OCI-LY1 (cell line): ENCODE results near the gene AAR2.

ENCODE experiments used
- H2AFZ ChIP-seq: fragments of 200-600 bp; sonication (generic), shearing (Covaris generic); 2 replicates; pipeline ENCODE4 v1.6.0; 2014; ENCODE audit warnings: antibody characterized with exemption, mild to moderate bottlenecking, low read length
- H3F3A ChIP-seq: fragments of 200-600 bp; sonication (generic), shearing (Covaris generic); 2 replicates; pipeline ENCODE4 v1.6.0; 2014; ENCODE audit warnings: mild to moderate bottlenecking, antibody characterized with exemption, low read length, moderate library complexity; ENCODE audit not compliant: insufficient read depth
- H3K27ac ChIP-seq: fragments of 200-600 bp; sonication (generic); 2 replicates; pipeline ENCODE4 v1.5.1; 2014; ENCODE audit warnings: low read length, mixed run types, mild to moderate bottlenecking, low read depth; ENCODE audit not compliant: poor library complexity, severe bottlenecking
- H3K27me3 ChIP-seq: fragments of 200-600 bp; sonication (generic); 2 replicates; pipeline ENCODE4 v1.6.0; 2014; ENCODE audit warnings: antibody characterized with exemption, mild to moderate bottlenecking, low read length, moderate library complexity; ENCODE audit not compliant: insufficient read depth
- H3K36me3 ChIP-seq: fragments of 200-600 bp; sonication (generic); 2 replicates; pipeline ENCODE4 v1.6.1; 2014; ENCODE audit warnings: mild to moderate bottlenecking, antibody characterized with exemption, low read length, moderate library complexity, mixed read lengths; ENCODE audit not compliant: insufficient read depth
- H3K4me1 ChIP-seq: fragments of 200-600 bp; sonication (generic); 2 replicates; pipeline ENCODE4 v1.5.1; 2014; ENCODE audit warnings: mild to moderate bottlenecking, low read length, moderate library complexity; ENCODE audit not compliant: insufficient read depth, severe bottlenecking
- H3K4me2 ChIP-seq: fragments of 200-600 bp; sonication (generic), shearing (Covaris generic); 2 replicates; pipeline ENCODE4 v1.6.1; 2014; ENCODE audit warnings: low read length
- H3K4me3 ChIP-seq: fragments of 200-600 bp; sonication (generic); 2 replicates; pipeline ENCODE4 v1.5.1; 2014; ENCODE audit warnings: low read length, low read depth, mild to moderate bottlenecking, mixed read lengths; ENCODE audit not compliant: poor library complexity, severe bottlenecking
- H3K79me2 ChIP-seq: fragments of 200-600 bp; shearing (Covaris generic); 2 replicates; pipeline ENCODE4 v1.6.1; 2016; ENCODE audit warnings: mixed run types, low read length, mixed read lengths; ENCODE audit not compliant: insufficient read depth
- H3K9ac ChIP-seq: fragments of 200-600 bp; sonication (generic), shearing (Covaris generic); 2 replicates; pipeline ENCODE4 v1.6.1; 2014; ENCODE audit warnings: mild to moderate bottlenecking, low read length, mixed read lengths
- H3K9me2 ChIP-seq: fragments of 200-600 bp; sonication (generic), shearing (Covaris generic); 2 replicates; pipeline ENCODE4 v1.6.1; 2014; ENCODE audit warnings: low read depth, mild to moderate bottlenecking, low read length, mixed read lengths
- H3K9me3 ChIP-seq: fragments of 200-600 bp; shearing (Covaris generic); 2 replicates; pipeline ENCODE4 v1.6.1; 2014; ENCODE audit warnings: low read length, mixed read lengths
- H4K20me1 ChIP-seq: fragments of 200-600 bp; sonication (generic), shearing (Covaris generic); 2 replicates; pipeline ENCODE4 v1.6.0; 2016; ENCODE audit warnings: mild to moderate bottlenecking, low read length; ENCODE audit not compliant: insufficient read depth
- EZH2 ChIP-seq: fragments of 200-600 bp; sonication (generic), shearing (Covaris generic); IDR thresholded peaks from 2 replicates; pipeline ENCODE4 v1.8.0; 2017; ENCODE audit warnings: borderline replicate concordance, mixed run types, mild to moderate bottlenecking, antibody characterized with exemption, low read length, moderate library complexity, mixed read lengths
- TF ChIP-seq, protein P1 (sequence below): fragments of 200-600 bp; sonication (generic), shearing (Covaris generic); IDR thresholded peaks from 2 replicates; pipeline ENCODE4 v1.5.1; 2017; ENCODE audit warnings: mild to moderate bottlenecking, antibody characterized with exemption, low read length, moderate library complexity, mixed read lengths

The AAR2 gene

DNA sequence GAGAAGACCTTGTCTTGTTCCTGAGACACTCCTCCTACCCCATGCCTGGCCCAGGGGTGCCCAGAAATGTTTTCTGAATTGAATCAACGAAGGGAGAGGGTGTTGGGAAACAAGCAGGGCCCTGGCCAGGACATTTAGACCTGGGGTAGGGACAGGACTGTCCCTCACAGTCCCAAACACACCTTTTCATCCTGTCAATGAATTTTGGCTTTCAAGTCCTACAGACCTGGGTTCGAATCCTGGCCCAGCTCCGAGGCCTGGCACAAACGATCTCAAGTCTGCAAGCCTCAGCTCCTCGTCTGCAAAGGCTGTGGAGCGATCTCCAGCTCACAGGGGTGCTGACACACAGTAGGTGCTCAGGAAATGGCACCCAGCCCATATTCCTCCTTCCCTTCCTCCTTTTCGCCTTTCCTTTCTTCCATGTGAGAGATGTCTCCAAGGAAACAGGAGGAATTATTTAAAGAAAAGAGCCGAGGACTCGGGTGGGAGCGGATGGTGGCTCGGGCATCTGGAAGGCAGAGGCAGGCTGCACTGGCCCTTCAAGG, 62.6 kb downstream of the AAR2 start:
- H2AFZ ChIP-seq, result no peak overlapping the region
- no peak overlapping the region for H3K9ac ChIP-seq
- no peaks in the 10 kb centered on the region for H3K79me2 ChIP-seq
- no peak overlapping the region for H3K4me3 ChIP-seq
- no peak for TF ChIP-seq EZH2
- TF ChIP-seq, protein P1, sequence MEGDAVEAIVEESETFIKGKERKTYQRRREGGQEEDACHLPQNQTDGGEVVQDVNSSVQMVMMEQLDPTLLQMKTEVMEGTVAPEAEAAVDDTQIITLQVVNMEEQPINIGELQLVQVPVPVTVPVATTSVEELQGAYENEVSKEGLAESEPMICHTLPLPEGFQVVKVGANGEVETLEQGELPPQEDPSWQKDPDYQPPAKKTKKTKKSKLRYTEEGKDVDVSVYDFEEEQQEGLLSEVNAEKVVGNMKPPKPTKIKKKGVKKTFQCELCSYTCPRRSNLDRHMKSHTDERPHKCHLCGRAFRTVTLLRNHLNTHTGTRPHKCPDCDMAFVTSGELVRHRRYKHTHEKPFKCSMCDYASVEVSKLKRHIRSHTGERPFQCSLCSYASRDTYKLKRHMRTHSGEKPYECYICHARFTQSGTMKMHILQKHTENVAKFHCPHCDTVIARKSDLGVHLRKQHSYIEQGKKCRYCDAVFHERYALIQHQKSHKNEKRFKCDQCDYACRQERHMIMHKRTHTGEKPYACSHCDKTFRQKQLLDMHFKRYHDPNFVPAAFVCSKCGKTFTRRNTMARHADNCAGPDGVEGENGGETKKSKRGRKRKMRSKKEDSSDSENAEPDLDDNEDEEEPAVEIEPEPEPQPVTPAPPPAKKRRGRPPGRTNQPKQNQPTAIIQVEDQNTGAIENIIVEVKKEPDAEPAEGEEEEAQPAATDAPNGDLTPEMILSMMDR, result no peak
- no peaks in the 10 kb centered on the region for H3K27me3 ChIP-seq
- no peaks in the 10 kb centered on the region for H3K9me2 ChIP-seq
- no peaks in the 10 kb centered on the region for H4K20me1 ChIP-seq
- H3K4me2 ChIP-seq, result no peak overlapping the region
- H3K9me3 ChIP-seq, result no peaks in the 10 kb centered on the region
- H3K36me3 ChIP-seq, result no peaks in the 10 kb centered on the region
- no peaks in the 10 kb centered on the region for H3F3A ChIP-seq
- H3K27ac ChIP-seq, result no peak overlapping the region
- no peaks in the 10 kb centered on the region for H3K4me1 ChIP-seq

GRCh38 chr20:36299459-36299858, 63.2 kb downstream of the AAR2 start:
- Histone ChIP-seq H3K4me3 (no peak overlapping the region), H3K4me2 (no peak overlapping the region), H3K79me2 (no peaks in the 10 kb centered on the region), H3K9me3 (no peaks in the 10 kb centered on the region), H3K27me3 (no peaks in the 10 kb centered on the region), H3K9ac (no peak overlapping the region), H3K36me3 (no peaks in the 10 kb centered on the region), H2AFZ (no peak overlapping the region), H3K9me2 (no peaks in the 10 kb centered on the region), H4K20me1 (no peaks in the 10 kb centered on the region), H3K27ac (no peak overlapping the region), H3F3A (no peaks in the 10 kb centered on the region), H3K4me1 (no peaks in the 10 kb centered on the region)
- TF ChIP-seq EZH2, result no peak
- TF ChIP-seq, protein P1, result no peak

GRCh38 chr20:36301359-36302119, 65.3 kb downstream of the AAR2 start:
- no peaks in the 10 kb centered on the region for H3K4me1 ChIP-seq
- no peaks in the 10 kb centered on the region for H3K9me3 ChIP-seq
- H3K9ac ChIP-seq, result no peak overlapping the region
- H3K27ac ChIP-seq, result no peak overlapping the region
- no peaks in the 10 kb centered on the region for H3K79me2 ChIP-seq
- H3K4me3 ChIP-seq, result no peak overlapping the region
- H3K27me3 ChIP-seq, result no peaks in the 10 kb centered on the region
- H2AFZ ChIP-seq, result no peak overlapping the region
- no peaks in the 10 kb centered on the region for H3K36me3 ChIP-seq
- H3F3A ChIP-seq, result no peaks in the 10 kb centered on the region
- no peak overlapping the region for H3K4me2 ChIP-seq
- H3K9me2 ChIP-seq, result no peaks in the 10 kb centered on the region
- TF ChIP-seq, protein P1, result no peak
- TF ChIP-seq EZH2, result no peak
- H4K20me1 ChIP-seq, result no peaks in the 10 kb centered on the region
